Putamen (tissue), 1 donor: ENCODE results near the gene NBPF20.
"Not testable (repeated sequence)": the region's sequence is repeated elsewhere in the genome, so short reads cannot be mapped to it uniquely, and the experiment has no call there.

Experiments
- DNase-seq: peaks from one replicate; pipeline ENCODE4 v3.0.0-alpha.2; 2016; ENCODE audit warnings: low spot score

NBPF20 gene, protein sequence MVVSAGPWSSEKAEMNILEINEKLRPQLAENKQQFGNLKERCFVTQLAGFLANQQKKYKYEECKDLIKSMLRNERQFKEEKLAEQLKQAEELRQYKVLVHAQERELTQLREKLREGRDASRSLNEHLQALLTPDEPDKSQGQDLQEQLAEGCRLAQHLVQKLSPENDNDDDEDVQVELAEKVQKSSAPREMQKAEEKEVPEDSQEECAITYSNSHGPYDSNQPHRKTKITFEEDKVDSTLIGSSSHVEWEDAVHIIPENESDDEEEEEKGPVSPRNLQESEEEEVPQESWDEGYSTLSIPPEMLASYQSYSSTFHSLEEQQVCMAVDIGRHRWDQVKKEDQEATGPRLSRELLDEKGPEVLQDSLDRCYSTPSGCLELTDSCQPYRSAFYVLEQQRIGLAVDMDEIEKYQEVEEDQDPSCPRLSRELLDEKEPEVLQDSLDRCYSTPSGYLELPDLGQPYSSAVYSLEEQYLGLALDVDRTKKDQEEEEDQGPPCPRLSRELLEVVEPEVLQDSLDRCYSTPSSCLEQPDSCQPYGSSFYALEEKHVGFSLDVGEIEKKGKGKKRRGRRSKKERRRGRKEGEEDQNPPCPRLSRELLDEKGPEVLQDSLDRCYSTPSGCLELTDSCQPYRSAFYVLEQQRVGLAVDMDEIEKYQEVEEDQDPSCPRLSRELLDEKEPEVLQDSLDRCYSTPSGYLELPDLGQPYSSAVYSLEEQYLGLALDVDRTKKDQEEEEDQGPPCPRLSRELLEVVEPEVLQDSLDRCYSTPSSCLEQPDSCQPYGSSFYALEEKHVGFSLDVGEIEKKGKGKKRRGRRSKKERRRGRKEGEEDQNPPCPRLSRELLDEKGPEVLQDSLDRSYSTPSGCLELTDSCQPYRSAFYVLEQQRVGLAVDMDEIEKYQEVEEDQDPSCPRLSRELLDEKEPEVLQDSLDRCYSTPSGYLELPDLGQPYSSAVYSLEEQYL (N-terminal part only)

DNA sequence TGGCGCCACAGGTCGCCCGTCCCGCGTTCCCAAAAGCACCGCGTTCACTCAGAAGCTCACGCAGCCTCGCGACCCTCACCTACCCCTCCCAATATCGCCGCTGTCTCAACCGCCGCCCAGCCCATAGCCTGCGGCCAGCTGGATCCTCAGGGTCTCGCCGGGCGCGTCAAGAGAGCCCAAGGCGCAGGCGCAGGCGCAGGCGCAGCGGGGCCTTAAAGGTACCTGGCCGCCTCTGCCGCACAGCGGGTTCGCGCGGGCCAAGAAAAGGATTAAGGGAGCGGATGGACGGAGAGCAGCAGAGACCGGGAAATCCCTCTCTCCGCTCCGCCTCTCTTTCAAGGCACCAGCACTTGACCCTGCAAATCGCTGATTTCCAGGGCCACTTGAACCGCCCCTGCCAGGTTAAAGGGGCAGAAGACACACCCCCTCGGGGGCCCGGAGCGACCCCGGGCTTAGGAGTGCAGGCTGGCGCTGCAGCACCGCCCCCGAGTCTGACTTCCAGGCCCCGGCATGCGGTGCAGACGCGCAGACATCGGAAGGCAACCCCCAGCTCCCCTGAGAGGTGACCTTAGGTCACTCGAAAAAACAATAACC lies at the start of gene NBPF20:
Gene NBPF20 (minus strand): TSS at position 168 of the 594 bp plus-strand sequence. CDS start 20,331 bp downstream, outside the sequence.
- DNase-seq: peak; percentile 59

DNA sequence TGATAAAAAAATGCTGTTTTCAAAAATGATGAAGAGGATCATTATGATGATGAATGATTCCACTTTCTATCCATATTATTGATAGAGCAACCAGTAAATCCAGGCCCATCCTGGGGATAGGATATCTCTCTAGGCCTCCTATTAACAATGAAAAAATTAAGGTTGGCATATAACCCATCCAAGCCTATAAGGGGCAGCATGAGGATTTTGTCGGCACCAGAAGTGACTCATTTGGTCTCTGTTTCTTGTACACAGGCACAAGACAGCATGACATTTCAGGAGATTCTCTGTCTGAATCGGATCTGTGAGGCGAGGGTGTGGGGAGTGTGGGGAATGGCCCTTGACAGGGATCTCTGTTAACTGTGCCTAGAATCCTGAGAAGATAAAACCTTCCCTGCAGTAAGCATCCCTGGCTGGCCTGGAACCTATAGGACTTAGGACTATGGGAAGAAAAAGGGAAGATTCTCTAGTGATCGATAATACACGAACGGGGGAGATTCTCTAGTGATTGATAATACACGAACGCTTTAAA lies 49.5 kb upstream of the NBPF20 start:
- not testable (repeated sequence) for DNase-seq

DNA sequence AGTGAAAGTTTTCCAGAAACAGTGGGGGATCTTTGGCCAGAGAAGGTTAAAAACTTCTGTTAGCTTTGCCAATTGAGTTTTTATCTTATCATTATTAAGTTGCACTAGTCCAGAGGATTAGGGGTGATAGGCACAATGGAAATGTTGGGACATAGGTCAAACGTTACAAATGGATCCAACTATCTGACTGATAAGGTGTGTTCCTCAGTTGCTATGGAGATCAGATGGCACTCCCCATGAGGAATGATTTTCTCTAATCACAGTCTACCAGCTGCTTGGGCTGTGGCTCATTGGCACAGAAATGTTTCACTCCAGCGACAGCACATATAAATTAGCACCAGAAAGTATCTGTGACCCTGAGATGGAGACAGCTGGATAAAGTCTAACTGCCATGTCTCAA lies 47.3 kb upstream of the NBPF20 start:
- DNase-seq: not testable (repeated sequence)

DNA sequence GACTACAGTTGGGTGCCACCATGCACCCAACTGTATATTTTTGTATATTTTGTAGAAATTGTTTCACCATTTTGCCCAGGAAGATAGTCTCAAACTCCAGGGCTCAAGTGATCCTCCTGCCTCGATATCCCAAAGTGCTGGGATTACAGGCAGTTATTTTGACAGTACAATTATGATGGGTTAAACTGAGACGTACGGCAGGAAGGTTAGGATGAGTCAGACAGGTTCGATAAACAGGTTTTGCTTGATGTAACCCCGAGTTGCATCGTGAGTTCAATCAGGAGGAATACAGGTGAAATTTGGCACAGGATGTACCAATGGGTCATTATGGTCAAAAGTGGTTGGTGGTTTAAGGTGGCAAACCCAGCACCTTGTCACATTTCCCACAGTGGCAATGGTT lies 46.0 kb upstream of the NBPF20 start:
- DNase-seq: not testable (repeated sequence)

DNA sequence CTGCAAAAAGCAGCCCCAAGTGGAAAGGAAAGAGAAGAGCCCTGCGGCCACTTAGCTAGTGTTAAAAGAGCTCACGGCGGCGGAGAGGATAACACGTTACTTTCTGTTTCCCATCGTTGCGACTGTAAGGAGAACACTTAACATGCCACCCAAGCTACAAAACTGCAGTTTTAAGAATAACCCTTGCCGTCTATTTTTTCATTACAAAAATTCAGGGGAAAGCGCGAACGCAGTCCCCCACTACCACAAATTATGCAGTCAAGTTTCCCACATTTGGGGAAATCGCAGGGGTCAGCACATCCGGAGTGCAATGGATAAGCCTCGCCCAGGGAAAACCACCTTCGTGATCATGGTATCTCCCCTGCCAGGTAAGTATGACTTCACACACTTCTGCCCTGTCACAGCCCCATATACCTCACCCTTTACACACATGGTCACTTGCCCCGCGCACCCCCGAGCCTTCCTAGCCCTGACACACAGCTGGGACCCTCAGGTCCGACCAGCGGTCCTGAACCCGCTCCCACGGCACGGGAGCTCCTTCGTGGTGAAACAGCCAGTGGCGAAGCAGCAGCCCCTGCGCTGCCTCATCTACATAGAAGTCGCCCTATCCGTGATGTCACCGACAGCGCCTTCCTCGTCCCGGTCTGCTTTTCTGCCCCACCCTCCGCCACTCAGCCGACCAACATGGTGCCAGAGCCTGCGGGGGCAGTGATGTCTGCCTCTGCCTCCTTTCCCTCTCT lies 40.2 kb upstream of the NBPF20 start:
- DNase-seq: peak; percentile 7

DNA sequence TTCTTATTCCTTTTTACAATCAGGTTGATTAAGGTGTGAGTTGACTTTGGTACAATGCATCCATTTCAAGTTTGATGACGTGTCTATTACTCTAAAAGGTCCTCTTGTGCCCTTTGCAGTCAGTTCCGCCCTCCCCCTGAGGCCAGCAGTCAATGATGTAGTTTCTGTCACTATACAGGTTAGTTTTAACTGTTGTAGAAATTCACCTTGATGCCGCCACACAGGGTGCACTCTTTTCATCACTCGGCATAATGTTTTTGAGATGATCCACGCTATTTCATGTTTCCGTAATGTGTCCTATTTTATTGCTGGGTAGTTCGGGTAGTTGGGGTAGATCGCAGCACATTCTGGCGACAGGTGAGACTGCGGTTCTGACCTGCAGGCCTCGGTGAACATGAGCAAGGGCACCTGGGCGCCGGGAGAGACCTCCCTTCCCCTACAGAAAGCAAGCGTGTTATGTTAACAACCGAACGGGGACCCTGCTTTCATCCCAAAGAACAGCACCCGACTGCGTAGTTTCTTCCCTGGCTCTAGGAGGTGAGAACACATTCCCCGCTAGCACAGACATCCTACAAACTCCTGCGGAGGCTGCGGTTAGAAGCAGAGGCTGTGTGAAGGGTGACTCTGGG lies 39.4 kb upstream of the NBPF20 start:
- not testable (repeated sequence) for DNase-seq

DNA sequence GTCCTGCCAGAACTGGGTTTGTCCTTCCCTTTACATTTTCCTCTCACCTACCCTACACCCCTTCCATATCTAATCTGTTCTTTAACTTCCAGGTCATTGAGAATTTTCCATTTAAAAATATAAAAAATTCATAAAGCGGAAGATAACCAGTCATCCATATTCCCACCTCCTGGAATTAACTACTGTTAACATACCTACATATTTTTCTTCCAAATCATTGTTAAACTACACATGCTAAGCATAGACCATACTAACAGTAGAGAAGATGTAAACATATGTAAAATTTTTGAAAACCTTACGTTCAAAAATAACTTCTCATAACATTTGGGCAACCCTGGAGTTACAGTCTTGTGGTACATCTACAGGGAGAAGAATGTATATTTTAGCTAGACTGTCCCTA lies 38.6 kb upstream of the NBPF20 start:
- DNase-seq: not testable (repeated sequence)

DNA sequence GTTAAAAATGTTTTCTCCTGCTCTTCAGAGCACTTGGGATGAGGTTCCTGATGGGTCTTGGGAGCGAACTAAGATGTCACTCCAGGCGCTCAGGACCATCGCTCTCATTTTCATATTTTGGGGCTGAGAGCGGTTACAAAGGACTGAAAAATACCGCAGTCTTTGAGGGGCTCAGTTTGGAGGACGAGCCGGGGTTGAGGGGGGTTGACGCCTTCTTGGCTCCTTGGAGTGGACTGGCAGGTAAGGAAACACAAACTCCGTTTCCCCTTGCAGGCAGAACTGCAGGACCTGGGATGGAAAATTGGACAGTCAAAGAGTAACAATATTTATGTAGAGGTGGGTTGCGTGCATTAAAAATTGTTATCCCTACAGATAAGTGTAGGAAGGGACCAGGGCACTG lies 35.3 kb upstream of the NBPF20 start:
- DNase-seq: not testable (repeated sequence)

DNA sequence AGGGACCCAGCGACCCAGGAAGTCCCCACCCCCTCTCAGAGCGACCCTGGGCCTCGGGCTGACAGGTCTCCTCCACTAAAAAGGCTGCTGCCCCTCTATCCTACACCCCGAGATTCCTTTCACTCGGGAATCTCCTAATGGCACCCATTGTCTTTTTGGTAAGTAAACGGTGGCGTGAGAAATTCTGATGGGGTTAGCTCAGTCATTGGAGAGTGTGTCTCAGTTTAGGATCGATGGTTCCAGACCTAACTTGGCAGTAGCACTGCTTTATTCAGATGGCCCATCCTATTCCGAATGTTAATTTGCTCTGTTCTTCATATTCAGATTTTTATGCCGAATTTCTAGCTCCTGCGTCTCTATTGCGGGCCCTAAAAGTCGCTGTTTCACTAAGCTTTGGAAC lies 34.6 kb upstream of the NBPF20 start:
- DNase-seq: not testable (repeated sequence)

DNA sequence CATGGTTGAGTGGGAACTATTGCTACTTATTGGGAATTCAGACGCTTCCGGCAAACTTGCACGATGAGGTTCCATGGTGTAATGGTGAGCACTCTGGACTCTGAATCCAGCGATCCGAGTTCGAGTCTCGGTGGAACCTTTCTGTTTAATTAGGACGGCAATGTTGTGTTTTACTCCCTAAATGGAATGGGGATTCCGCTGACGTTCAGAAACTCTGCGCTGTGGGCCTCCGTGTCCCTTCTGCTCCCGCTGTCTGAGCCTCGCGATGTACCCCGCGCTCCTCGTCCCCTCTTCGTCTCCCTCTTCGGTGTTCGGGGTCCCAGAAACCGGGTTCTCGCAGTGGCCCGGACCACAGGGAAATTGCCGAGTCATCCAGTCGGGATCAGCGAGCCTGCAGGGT lies 34.2 kb upstream of the NBPF20 start:
- DNase-seq: not testable (repeated sequence)

DNA sequence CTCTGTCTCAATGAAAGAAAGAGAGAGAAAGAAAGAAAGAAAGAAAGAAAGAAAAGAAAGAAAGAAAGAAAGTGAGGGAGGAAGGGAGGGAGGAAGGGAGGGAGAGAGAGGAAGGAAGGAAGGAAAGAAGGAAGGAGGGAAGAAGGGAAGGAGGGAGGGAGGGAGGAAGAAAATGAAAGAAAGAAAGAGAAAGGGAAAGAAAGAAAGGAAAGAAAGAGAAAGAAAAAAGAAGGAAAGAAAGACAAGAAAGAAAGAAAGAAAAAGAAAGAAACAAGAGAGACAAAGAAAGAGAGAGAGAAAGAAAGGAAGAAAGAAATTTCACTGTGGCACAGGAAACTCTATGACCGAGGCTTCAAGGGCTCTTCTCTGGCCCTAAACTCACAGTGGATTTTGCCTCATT lies 33.7 kb upstream of the NBPF20 start:
- DNase-seq: not testable (repeated sequence)

DNA sequence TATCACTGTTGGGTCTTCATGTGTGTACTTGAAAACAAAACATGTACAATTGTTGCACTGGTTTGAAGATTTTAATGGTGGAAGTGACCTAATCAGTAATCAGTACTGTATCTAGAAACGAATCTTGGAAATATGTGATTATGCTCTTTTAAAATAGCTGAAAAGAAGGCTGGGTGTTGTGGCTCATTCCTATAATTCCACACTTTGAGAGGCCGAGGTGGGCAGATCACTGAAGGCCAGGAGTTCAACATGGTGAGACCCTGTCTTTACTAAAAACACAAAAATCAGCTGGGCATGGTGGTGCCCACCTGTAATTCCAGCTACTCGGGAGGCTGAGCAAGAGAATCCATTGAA lies 29.4 kb upstream of the NBPF20 start:
- not testable (repeated sequence) for DNase-seq

DNA sequence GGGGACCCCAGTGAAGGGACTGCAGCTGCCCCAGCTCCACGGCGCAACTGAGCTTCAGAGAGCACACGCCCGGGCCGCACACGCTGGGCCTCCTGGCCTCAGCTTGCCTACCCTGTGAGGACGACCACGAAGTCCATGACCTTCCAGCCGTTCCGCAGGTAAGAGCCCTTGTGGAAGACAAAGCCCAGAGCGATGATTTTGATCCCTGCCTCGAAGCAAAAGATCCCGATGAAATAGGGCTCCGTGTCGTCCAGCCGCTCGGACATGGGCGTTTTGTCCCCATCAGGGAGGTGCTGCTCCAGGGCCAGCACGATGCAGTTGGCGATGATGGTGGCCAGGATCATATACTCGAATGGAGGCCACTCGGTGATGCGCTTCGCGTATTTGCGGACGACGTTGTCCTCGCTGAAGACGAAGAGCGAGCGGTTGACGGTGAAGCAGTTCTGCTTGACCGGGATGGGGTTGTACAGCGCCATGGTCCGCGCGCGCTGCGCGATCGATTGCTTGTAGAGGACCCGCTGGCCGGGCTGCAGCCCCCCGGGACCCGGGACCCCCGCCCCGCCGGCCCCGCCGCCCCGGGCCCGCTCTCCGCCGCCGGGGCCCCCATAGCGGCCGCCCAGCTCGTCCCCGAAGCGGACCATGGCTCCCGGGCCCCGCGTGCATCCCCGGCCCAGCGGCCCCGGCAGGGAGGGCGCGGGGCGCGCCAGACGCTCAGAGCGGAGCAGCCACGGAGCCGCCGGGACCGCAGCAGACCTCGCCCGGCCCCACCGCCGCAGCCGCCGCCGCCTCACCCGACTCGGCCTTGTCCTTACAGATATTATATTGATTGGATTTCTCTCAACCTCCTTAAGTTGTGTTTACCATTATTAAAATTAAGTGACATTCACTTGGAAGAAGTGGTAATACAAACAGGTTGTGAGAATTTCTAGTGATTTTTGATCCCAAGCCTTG lies 28.7 kb upstream of the NBPF20 start:
- not testable (repeated sequence) for DNase-seq

DNA sequence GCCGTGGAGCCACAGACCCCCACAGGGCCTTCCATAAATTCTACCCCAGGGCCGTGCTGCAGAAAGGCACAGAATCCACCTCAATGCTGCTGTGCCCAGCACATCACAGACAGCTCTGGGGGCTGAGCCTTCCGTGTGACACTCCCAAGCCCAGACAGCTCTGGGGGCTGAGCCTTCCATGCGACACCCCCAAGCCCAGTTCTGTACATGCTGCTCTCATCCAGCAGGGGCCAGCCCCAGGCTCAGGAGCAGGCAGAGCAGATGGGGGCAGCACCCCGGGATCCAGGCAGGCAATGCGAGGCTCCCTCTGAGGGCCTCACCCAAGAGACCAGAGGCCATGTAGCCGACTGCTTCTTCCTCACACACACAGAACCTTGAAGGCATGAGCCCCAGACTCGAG lies 27.1 kb upstream of the NBPF20 start:
- not testable (repeated sequence) for DNase-seq

DNA sequence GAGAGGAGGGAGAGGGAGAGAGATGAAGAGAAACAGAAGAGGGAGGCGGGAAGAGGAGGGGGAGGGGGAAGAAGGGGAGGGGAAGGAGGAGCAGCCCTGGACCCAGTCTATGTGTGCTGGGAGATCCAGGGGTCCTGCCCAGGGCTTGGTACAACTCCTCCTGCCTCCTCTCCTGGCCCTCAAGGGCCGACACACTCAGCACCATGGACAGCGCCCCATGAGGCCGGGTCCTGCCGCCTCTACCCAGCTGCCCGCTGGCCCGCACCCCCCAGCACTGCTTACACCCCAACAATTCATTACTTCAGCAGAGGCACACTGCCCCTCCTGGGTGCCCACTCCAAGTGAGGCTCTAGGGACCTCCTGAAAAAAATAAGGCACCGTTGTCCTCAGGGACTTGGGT lies 26.5 kb upstream of the NBPF20 start:
- DNase-seq: not testable (repeated sequence)

DNA sequence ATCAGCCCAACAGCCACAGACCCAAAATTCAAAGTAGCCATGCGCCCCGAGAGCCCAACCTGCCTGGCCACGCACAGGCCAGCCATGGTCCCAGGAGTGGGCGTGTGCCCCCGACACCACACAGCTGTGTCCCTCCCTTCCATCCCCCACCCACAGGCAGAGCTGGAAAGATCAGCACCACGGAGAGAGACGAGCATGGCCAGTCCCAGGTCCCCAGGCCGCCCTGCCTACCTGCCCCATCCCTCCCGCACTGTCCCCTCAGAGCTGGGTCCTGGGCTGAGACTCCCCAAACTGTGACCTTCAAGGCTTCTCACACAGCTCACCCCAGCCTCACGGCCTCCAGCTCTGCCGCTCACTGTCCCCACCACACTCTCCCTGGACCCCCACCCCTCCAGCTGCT lies 19.8 kb upstream of the NBPF20 start:
- DNase-seq: not testable (repeated sequence)

DNA sequence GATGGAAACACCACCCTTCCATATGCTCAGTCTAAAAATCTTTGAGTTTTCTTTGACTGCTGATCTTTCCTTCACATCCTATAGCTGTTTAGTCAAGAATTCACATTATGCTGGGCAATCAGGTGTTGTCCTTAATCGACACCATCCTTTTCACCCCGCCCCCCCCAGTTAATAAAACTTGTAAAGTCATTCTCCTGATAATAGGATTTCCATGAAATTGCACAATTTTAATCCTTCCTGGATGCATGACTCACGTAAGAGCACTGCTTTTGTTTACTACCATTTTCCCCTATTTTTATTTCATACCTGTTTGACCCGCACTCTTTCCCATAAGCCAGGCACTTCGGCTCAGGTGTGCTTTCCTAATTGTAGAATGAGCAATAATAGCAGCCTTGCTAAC lies 16.9 kb upstream of the NBPF20 start:
- not testable (repeated sequence) for DNase-seq

DNA sequence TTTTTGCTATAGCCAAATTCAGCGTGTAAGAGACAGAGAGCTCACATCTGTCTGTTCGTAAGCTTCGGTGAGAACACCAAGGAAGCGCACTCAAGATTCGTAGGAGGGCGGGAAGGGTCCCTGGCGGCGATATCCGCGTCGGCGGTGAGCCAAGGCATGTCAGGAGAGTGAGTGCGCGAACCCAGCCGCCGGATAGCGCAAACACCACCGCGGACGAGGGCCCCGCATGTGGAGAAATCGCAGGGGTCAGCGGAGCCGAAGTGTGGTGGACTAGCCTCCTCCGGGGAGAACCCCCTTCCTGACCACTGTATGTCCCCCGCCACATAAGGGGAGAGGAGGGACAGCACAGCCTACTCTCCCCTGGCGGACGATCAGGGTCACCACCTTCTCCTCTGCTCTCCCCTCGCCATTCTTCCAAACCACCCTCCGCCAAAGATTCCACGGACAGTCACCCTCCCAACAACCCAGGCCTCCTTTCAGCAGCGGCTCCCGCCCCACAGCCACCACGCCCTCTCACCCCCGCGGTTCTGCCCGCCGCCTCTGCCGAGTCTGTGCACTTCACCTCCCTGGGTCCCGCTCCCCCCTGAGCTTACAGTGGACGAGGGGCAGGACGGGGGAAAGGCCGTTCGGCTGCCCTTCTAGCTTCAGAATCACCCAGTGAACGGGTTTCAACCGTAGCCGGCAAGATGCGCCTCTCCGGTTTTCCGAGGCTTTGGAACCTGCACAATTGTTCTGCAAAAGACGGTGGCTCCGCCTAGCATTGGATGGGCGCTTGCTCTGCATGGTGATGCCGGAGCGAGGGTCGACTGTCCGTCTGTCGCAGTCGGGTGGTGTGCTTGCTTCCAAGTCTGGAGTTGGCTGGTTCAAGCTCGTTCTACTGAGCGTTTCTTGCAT lies 6.2 kb upstream of the NBPF20 start:
- not testable (repeated sequence) for DNase-seq

DNA sequence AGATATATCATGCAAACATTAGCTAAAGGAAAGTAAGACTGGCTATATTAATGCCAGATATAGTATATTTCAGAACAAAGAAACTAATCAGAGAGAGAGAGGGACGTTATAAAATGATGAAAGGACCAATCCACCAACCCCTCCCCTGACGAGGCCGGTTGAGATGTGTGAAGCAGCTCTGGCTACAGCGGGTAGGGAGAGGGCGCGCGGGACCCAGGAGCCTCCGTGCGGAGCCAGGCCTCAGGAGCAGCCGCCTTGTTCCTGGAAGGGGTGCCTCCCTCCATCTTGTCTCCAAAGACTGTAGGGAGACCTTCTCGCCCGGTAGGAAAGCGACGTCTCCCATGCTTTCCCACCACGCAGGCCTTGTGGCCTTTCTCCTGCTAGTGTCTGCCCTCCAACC lies 5.4 kb upstream of the NBPF20 start:
- DNase-seq: not testable (repeated sequence)
